ENCODE data around the gene EPS8L1. TPM values are rescaled to one million over a fixed set of nuclear protein-coding genes. Genes with fewer than 3 reads are reported as not detected.

Gene EPS8L1
- polyA plus RNA-seq, 1 donor from 2014 or later: 25.5 TPM

DNA sequence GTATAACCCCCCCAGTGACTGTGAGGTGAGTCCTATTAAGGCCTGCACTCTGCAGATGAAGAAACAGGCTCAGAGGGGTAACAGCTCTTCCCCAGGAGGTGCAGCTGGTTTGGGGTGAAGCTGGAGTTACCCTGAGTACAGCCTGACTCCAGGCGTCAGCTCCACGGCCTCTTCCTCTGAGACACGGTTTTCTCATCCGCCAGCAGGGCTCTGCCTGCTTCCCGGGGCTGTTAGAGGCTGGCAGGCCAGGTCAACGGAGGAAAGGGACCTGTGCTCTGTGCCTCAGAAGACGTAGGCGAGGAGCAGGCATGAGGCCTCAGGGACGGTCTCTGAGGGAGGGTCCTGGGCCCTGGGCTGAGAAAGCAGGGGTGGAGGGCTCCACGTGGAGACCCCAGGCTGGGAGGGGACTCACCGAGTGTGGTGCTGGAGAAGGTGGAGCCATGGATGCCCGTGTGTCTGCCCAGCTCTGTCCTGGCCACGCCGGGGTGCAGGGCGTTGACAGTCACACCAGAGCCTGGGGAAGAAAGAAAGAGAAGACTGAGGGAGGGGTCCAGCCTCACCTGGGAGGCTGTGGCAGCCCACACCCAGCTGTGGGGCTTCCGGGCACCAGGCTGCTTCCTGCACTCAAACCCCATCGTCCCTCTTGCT is 28.6 kb upstream of the EPS8L1 start:
- H3K79me2 ChIP-seq (replicated peaks; ENCODE audit: insufficient read depth, low read length): no peaks in the 10 kb centered on the region
- no peak overlapping the region for H3K27ac ChIP-seq (ENCODE audit: low read length)
- H3K9me3 ChIP-seq (ENCODE audit: low read length): no peaks in the 10 kb centered on the region
- no peaks in the 10 kb centered on the region for H3K9me2 ChIP-seq (ENCODE audit: insufficient read depth, low read length)
- no peak overlapping the region for H3K4me3 ChIP-seq (ENCODE audit: low read length)
- H2AFZ ChIP-seq (ENCODE audit: low read depth, low read length): no peak overlapping the region
- H3K4me2 ChIP-seq (ENCODE audit: low read length): no peak overlapping the region
- H3F3A ChIP-seq (ENCODE audit: insufficient read depth, low read length, poor library complexity, severe bottlenecking): no peaks in the 10 kb centered on the region
- no peaks in the 10 kb centered on the region for H4K20me1 ChIP-seq (ENCODE audit: insufficient read depth)
- no peaks in the 10 kb centered on the region for H3K27me3 ChIP-seq (ENCODE audit: insufficient read depth, low read depth, low read length)
- H3K36me3 ChIP-seq (ENCODE audit: insufficient read depth, low read length): no peaks in the 10 kb centered on the region
- no peak for TF ChIP-seq RAD21 (conservative IDR thresholded peaks at IDR 0.05)
- TF ChIP-seq POLR2AphosphoS5 (IDR thresholded peaks at IDR 0.05): no peak
- TF ChIP-seq SMC3 (conservative IDR thresholded peaks at IDR 0.05; ENCODE audit: poor library complexity): no peak
- TF ChIP-seq, protein P1, sequence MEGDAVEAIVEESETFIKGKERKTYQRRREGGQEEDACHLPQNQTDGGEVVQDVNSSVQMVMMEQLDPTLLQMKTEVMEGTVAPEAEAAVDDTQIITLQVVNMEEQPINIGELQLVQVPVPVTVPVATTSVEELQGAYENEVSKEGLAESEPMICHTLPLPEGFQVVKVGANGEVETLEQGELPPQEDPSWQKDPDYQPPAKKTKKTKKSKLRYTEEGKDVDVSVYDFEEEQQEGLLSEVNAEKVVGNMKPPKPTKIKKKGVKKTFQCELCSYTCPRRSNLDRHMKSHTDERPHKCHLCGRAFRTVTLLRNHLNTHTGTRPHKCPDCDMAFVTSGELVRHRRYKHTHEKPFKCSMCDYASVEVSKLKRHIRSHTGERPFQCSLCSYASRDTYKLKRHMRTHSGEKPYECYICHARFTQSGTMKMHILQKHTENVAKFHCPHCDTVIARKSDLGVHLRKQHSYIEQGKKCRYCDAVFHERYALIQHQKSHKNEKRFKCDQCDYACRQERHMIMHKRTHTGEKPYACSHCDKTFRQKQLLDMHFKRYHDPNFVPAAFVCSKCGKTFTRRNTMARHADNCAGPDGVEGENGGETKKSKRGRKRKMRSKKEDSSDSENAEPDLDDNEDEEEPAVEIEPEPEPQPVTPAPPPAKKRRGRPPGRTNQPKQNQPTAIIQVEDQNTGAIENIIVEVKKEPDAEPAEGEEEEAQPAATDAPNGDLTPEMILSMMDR (IDR thresholded peaks at IDR 0.05; ENCODE audit: poor library complexity, severe bottlenecking): no peak
- no peak for TF ChIP-seq MXI1 (conservative IDR thresholded peaks at IDR 0.05; ENCODE audit: poor library complexity, severe bottlenecking)
- no peak for TF ChIP-seq EP300 (conservative IDR thresholded peaks at IDR 0.05; ENCODE audit: poor library complexity, severe bottlenecking)
- TF ChIP-seq TAF1 (IDR thresholded peaks at IDR 0.05; ENCODE audit: low read depth): no peak
- TF ChIP-seq, protein P2, sequence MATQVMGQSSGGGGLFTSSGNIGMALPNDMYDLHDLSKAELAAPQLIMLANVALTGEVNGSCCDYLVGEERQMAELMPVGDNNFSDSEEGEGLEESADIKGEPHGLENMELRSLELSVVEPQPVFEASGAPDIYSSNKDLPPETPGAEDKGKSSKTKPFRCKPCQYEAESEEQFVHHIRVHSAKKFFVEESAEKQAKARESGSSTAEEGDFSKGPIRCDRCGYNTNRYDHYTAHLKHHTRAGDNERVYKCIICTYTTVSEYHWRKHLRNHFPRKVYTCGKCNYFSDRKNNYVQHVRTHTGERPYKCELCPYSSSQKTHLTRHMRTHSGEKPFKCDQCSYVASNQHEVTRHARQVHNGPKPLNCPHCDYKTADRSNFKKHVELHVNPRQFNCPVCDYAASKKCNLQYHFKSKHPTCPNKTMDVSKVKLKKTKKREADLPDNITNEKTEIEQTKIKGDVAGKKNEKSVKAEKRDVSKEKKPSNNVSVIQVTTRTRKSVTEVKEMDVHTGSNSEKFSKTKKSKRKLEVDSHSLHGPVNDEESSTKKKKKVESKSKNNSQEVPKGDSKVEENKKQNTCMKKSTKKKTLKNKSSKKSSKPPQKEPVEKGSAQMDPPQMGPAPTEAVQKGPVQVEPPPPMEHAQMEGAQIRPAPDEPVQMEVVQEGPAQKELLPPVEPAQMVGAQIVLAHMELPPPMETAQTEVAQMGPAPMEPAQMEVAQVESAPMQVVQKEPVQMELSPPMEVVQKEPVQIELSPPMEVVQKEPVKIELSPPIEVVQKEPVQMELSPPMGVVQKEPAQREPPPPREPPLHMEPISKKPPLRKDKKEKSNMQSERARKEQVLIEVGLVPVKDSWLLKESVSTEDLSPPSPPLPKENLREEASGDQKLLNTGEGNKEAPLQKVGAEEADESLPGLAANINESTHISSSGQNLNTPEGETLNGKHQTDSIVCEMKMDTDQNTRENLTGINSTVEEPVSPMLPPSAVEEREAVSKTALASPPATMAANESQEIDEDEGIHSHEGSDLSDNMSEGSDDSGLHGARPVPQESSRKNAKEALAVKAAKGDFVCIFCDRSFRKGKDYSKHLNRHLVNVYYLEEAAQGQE (IDR thresholded peaks at IDR 0.05; ENCODE audit: borderline replicate concordance): no peak
- TF ChIP-seq EZH2 (IDR thresholded peaks at IDR 0.05; ENCODE audit: borderline replicate concordance, insufficient read depth, low read length, poor library complexity, severe bottlenecking): no peak
- H3K9ac ChIP-seq (ENCODE audit: low read length): no peak overlapping the region

DNA sequence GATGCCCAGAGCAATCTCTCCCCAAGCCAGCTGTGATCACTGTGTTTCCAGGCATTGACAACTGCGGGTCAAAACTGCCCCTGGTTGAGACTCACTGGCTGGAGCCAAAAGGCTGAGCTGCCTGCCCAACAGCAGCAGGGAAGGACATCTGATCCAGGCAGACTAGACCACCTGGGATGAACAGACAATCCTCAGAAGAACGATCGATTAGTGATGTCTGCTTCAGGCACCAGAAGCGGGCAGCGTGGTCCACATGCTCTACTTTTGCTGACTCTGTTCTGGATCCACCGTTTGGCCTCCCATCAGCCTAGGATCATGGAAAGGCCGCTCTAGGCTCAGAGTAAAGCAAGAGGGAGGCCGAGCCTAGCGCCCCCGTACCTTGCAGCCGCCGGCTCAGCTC is 27.7 kb upstream of the EPS8L1 start:
- Histone ChIP-seq H3K9me2 (ENCODE audit: insufficient read depth, low read length) (no peaks in the 10 kb centered on the region), H3K9ac (ENCODE audit: low read length) (no peak overlapping the region), H2AFZ (ENCODE audit: low read depth, low read length) (no peak overlapping the region), H3K27ac (ENCODE audit: low read length) (no peak overlapping the region), H3K4me2 (ENCODE audit: low read length) (no peak overlapping the region), H3K27me3 (ENCODE audit: insufficient read depth, low read depth, low read length) (no peaks in the 10 kb centered on the region), H3K79me2 (replicated peaks; ENCODE audit: insufficient read depth, low read length) (no peaks in the 10 kb centered on the region), H3K9me3 (ENCODE audit: low read length) (no peaks in the 10 kb centered on the region), H3F3A (ENCODE audit: insufficient read depth, low read length, poor library complexity, severe bottlenecking) (no peaks in the 10 kb centered on the region), H3K36me3 (ENCODE audit: insufficient read depth, low read length) (no peaks in the 10 kb centered on the region), H4K20me1 (ENCODE audit: insufficient read depth) (no peaks in the 10 kb centered on the region), H3K4me3 (ENCODE audit: low read length) (no peak overlapping the region)
- TF ChIP-seq, protein P2 (IDR thresholded peaks at IDR 0.05; ENCODE audit: borderline replicate concordance): no peak
- TF ChIP-seq EZH2 (IDR thresholded peaks at IDR 0.05; ENCODE audit: borderline replicate concordance, insufficient read depth, low read length, poor library complexity, severe bottlenecking): no peak
- no peak for TF ChIP-seq POLR2AphosphoS5 (IDR thresholded peaks at IDR 0.05)
- TF ChIP-seq EP300 (conservative IDR thresholded peaks at IDR 0.05; ENCODE audit: poor library complexity, severe bottlenecking): no peak
- no peak for TF ChIP-seq TAF1 (IDR thresholded peaks at IDR 0.05; ENCODE audit: low read depth)
- TF ChIP-seq RAD21 (conservative IDR thresholded peaks at IDR 0.05): no peak
- no peak for TF ChIP-seq MXI1 (conservative IDR thresholded peaks at IDR 0.05; ENCODE audit: poor library complexity, severe bottlenecking)
- TF ChIP-seq, protein P1 (IDR thresholded peaks at IDR 0.05; ENCODE audit: poor library complexity, severe bottlenecking): no peak
